Measurements from ENCODE around the gene PPP2R5D.
A peak's percentile ranks its signal among the peaks of the same experiment; 100 is the strongest.

PPP2R5D gene

GRCh38 chr6:42984924-42985475 is 630 bp downstream of the PPP2R5D start:
- peaks cover 35% of the 10 kb centered on the region for H3K4me1 ChIP-seq (ENCODE audit: insufficient read depth, low read length, severe bottlenecking)
- H3K9me2 ChIP-seq (ENCODE audit: low read depth, low read length): no peaks in the 10 kb centered on the region
- no peaks in the 10 kb centered on the region for H3K9me3 ChIP-seq (ENCODE audit: low read length)
- H3K27me3 ChIP-seq (ENCODE audit: insufficient read depth, low read length): no peaks in the 10 kb centered on the region
- peak overlapping the region; percentile 2 for H3K27ac ChIP-seq (ENCODE audit: low read depth, low read length, poor library complexity, severe bottlenecking)
- H2AFZ ChIP-seq (ENCODE audit: low read length): no peak overlapping the region
- no peaks in the 10 kb centered on the region for H4K20me1 ChIP-seq (ENCODE audit: insufficient read depth, low read length)
- peak overlapping the region; percentile 88 for H3K4me2 ChIP-seq (ENCODE audit: low read length)
- H3K4me3 ChIP-seq (ENCODE audit: low read depth, low read length, poor library complexity, severe bottlenecking): peak overlapping the region; percentile 83
- peaks cover 6% of the 10 kb centered on the region for H3K79me2 ChIP-seq (ENCODE audit: insufficient read depth, low read length)
- peaks cover 23% of the 10 kb centered on the region for H3K36me3 ChIP-seq (ENCODE audit: insufficient read depth, low read length)
- TF ChIP-seq EZH2 (IDR thresholded peaks at IDR 0.05; ENCODE audit: borderline replicate concordance, low read length) (no peak), CTCF (IDR thresholded peaks at IDR 0.05; ENCODE audit: low read length) (no peak)
- peak overlapping the region; percentile 85 for H3K9ac ChIP-seq (ENCODE audit: low read length)
- peaks cover 4% of the 10 kb centered on the region; the same call in 1 of the 2 replicates for H3F3A ChIP-seq (ENCODE audit: insufficient read depth, low read length)

GRCh38 chr6:42987533-42988451 is 3.4 kb downstream of the PPP2R5D start:
- Histone ChIP-seq H3K4me2 (ENCODE audit: low read length) (peak overlapping the region; percentile 88), H3K4me3 (ENCODE audit: low read depth, low read length, poor library complexity, severe bottlenecking) (peak overlapping the region; percentile 7), H2AFZ (ENCODE audit: low read length) (no peak overlapping the region), H3K9me3 (ENCODE audit: low read length) (no peaks in the 10 kb centered on the region), H3K27me3 (ENCODE audit: insufficient read depth, low read length) (no peaks in the 10 kb centered on the region), H3K27ac (ENCODE audit: low read depth, low read length, poor library complexity, severe bottlenecking) (no peak overlapping the region), H3K9me2 (ENCODE audit: low read depth, low read length) (no peaks in the 10 kb centered on the region), H3F3A (ENCODE audit: insufficient read depth, low read length) (no peaks in the 10 kb centered on the region), H3K4me1 (ENCODE audit: insufficient read depth, low read length, severe bottlenecking) (peaks cover 33% of the 10 kb centered on the region), H3K36me3 (ENCODE audit: insufficient read depth, low read length) (peaks cover 40% of the 10 kb centered on the region), H3K9ac (ENCODE audit: low read length) (peak overlapping the region; percentile 24; the same call in 1 of the 2 replicates), H4K20me1 (ENCODE audit: insufficient read depth, low read length) (no peaks in the 10 kb centered on the region), H3K79me2 (ENCODE audit: insufficient read depth, low read length) (peaks cover 6% of the 10 kb centered on the region)
- TF ChIP-seq CTCF (IDR thresholded peaks at IDR 0.05; ENCODE audit: low read length): no peak
- no peak for TF ChIP-seq EZH2 (IDR thresholded peaks at IDR 0.05; ENCODE audit: borderline replicate concordance, low read length)

- Histone ChIP-seq H3F3A (ENCODE audit: insufficient read depth, low read length) (no peaks in the 10 kb centered on the region), H3K9me2 (ENCODE audit: low read depth, low read length) (no peaks in the 10 kb centered on the region), H3K9ac (ENCODE audit: low read length) (no peak overlapping the region), H3K27me3 (ENCODE audit: insufficient read depth, low read length) (no peaks in the 10 kb centered on the region), H4K20me1 (ENCODE audit: insufficient read depth, low read length) (no peaks in the 10 kb centered on the region), H3K4me2 (ENCODE audit: low read length) (no peak overlapping the region), H3K4me3 (ENCODE audit: low read depth, low read length, poor library complexity, severe bottlenecking) (no peak overlapping the region), H3K79me2 (ENCODE audit: insufficient read depth, low read length) (peaks cover 6% of the 10 kb centered on the region), H3K4me1 (ENCODE audit: insufficient read depth, low read length, severe bottlenecking) (peaks cover 32% of the 10 kb centered on the region), H3K9me3 (ENCODE audit: low read length) (no peaks in the 10 kb centered on the region), H2AFZ (ENCODE audit: low read length) (no peak overlapping the region), H3K36me3 (ENCODE audit: insufficient read depth, low read length) (peaks cover 44% of the 10 kb centered on the region), H3K27ac (ENCODE audit: low read depth, low read length, poor library complexity, severe bottlenecking) (no peak overlapping the region)
- no peak for TF ChIP-seq CTCF (IDR thresholded peaks at IDR 0.05; ENCODE audit: low read length)
- no peak for TF ChIP-seq EZH2 (IDR thresholded peaks at IDR 0.05; ENCODE audit: borderline replicate concordance, low read length)
Observed at GRCh38 chr6:42988486-42989020, 4.2 kb downstream of the PPP2R5D start.

Data from OCI-LY1 (cell line).